IMR-90 (cell line): Measurements from ENCODE around the gene VSIR.

Source experiments
- BHLHE40 ChIP-seq: fragments of 150-350 bp; IDR thresholded peaks from 2 replicates; pipeline ENCODE4 v1.6.1; 2016; ENCODE audit warnings: mild to moderate bottlenecking, low read depth, low read length
- CEBPB ChIP-seq: IDR thresholded peaks from 2 replicates; pipeline ENCODE4 v1.6.1; 2012; ENCODE audit warnings: low read depth, low read length, improper control_type of control experiment
- CTCF ChIP-seq: conservative IDR thresholded peaks from 2 replicates; pipeline ENCODE4 v1.5.1; 2012; ENCODE audit warnings: mild to moderate bottlenecking, low read depth, low read length, improper control_type of control experiment
- RAD21 ChIP-seq: IDR thresholded peaks from 2 replicates; pipeline ENCODE4 v1.6.1; 2012; ENCODE audit warnings: low read length, improper control_type of control experiment
- RCOR1 ChIP-seq: IDR thresholded peaks from 2 replicates; pipeline ENCODE4 v1.6.1; 2012; ENCODE audit warnings: mild to moderate bottlenecking, low read length, improper control_type of control experiment; ENCODE audit not compliant: insufficient replicate concordance
- RFX5 ChIP-seq: IDR thresholded peaks from 2 replicates; pipeline ENCODE4 v1.8.0; 2012; ENCODE audit warnings: low read depth, mild to moderate bottlenecking, low read length, moderate library complexity
- TF ChIP-seq, protein P1 (sequence below): fragments of 150-350 bp; IDR thresholded peaks from 2 replicates; pipeline ENCODE4 v1.6.1; 2016; ENCODE audit warnings: low read depth, mild to moderate bottlenecking, low read length, moderate library complexity, borderline replicate concordance

DNA sequence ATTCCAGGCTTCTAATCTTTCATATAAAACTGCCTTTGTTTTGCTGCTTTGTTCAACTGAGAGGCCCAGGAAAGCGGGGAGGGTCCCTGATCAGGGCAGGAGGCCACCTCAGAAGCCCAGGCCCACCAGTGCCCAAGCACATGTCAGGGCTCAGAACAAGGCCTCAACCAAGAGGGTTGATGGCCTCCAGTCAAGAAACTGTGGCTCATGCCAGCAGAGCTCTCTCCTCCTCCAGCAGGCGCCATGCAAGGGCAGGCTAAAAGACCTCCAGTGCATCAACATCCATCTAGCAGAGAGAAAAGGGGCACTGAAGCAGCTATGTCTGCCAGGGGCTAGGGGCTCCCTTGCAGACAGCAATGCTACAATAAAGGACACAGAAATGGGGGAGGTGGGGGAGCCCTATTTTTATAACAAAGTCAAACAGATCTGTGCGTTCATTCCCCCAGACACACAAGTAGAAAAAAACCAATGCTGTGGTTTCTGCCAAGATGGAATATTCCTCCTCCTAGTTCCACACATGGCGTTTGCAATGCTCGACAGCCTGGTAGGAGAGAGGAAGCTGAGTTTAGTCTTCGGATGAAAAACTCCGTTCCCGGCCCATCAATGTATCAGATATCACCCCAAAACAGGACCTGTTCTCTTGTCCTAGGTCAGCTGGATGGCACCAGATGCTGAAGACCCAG is 43.8 kb upstream of the VSIR start:
- no peak for TF ChIP-seq CTCF
- TF ChIP-seq, protein P1, sequence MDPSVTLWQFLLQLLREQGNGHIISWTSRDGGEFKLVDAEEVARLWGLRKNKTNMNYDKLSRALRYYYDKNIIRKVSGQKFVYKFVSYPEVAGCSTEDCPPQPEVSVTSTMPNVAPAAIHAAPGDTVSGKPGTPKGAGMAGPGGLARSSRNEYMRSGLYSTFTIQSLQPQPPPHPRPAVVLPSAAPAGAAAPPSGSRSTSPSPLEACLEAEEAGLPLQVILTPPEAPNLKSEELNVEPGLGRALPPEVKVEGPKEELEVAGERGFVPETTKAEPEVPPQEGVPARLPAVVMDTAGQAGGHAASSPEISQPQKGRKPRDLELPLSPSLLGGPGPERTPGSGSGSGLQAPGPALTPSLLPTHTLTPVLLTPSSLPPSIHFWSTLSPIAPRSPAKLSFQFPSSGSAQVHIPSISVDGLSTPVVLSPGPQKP, result no peak
- TF ChIP-seq RCOR1, result no peak
- TF ChIP-seq RFX5, result no peak
- TF ChIP-seq BHLHE40, result no peak
- no peak for TF ChIP-seq RAD21
- TF ChIP-seq CEBPB, result no peak
